ENCODE measurements around the gene SOX8.

DNA sequence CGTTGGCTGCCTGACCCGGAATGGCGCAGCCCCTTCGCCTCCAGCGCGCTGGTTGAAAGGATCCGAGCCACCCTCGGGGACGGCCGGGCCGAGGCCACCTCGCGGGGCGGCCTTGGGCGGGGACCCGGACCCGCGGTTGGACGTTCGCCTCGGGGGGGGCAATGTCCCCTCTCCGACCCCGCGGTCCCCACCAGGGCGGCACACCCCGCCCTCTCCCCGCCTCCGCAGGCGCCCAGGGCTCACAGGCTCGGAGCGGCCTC is 1.0 kb upstream of the SOX8 start:
- TF ChIP-seq, protein P1, sequence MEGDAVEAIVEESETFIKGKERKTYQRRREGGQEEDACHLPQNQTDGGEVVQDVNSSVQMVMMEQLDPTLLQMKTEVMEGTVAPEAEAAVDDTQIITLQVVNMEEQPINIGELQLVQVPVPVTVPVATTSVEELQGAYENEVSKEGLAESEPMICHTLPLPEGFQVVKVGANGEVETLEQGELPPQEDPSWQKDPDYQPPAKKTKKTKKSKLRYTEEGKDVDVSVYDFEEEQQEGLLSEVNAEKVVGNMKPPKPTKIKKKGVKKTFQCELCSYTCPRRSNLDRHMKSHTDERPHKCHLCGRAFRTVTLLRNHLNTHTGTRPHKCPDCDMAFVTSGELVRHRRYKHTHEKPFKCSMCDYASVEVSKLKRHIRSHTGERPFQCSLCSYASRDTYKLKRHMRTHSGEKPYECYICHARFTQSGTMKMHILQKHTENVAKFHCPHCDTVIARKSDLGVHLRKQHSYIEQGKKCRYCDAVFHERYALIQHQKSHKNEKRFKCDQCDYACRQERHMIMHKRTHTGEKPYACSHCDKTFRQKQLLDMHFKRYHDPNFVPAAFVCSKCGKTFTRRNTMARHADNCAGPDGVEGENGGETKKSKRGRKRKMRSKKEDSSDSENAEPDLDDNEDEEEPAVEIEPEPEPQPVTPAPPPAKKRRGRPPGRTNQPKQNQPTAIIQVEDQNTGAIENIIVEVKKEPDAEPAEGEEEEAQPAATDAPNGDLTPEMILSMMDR (IDR thresholded peaks at IDR 0.05; ENCODE audit: poor library complexity, severe bottlenecking): no peak
- TF ChIP-seq POLR2AphosphoS5 (IDR thresholded peaks at IDR 0.05): no peak
- TF ChIP-seq EZH2 (IDR thresholded peaks at IDR 0.05; ENCODE audit: borderline replicate concordance, insufficient read depth, low read length, poor library complexity, severe bottlenecking): no peak

All from neural cell (in vitro differentiated cells).